ENCODE measurements around the gene MACIR. TPM values are rescaled to one million over a fixed set of nuclear protein-coding genes. Genes with fewer than 3 reads are reported as not detected.

The MACIR gene
- total RNA-seq, 2 experiments from 2014 or later: 6.3 to 7.4 TPM

DNA sequence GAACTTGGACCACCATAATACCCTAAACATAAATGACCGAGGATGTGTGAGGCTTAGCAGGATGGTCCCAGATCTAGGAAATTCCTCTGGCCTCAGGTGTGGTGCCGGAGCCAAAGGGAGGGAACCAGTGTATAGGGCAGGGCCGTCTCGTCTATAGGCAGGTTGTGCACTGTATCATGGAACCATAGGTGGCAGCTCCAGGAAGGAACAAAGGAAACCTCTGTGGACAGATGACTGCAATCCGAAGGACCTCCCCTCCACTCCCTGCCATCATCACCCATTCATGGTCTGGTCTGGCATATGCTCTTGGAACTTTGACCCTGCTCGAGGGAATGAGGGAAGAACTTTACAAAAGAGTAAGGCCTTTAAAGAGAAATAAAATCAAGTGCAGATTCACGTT lies 2.9 kb upstream of the MACIR start:
- Mint-ChIP-seq H3K27me3 (peaks cover 20% of the 10 kb centered on the region), H3K27ac (no peak overlapping the region), H3K4me3 (no peak overlapping the region), H3K4me1 (peaks cover 12% of the 10 kb centered on the region), H3K36me3 (ENCODE audit: low read depth) (no peaks in the 10 kb centered on the region), H3K9me3 (no peaks in the 10 kb centered on the region)
- POLR2A ChIA-PET: no interaction called here
- CTCF ChIA-PET: interaction anchor here (1.5 kb wide), 1 partner anchor 23 kb away, joined by 5 read pairs; no protein-coding TSS in a partner anchor
- DNase-seq: no peak

DNA sequence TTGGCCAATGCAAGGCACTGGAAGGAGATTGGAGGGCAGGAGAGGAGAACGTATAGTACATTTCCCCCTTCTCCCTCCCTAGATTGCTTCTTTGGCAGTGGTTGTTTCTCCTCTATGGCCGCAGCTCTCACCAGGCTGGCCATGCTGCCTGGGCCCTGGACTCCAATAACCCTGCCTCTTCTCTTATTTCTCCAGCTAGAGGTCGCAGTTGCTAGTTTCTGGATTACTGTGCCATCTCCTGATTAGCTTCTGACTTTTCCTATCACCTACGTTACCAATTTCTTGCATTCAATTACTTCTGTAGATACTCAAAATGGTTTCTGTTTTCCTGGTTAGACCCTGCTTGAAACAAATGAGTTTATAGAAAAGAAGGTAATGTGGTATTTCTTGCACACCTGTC lies 2.4 kb upstream of the MACIR start:
- H3K27me3 Mint-ChIP-seq: peaks cover 15% of the 10 kb centered on the region

DNA sequence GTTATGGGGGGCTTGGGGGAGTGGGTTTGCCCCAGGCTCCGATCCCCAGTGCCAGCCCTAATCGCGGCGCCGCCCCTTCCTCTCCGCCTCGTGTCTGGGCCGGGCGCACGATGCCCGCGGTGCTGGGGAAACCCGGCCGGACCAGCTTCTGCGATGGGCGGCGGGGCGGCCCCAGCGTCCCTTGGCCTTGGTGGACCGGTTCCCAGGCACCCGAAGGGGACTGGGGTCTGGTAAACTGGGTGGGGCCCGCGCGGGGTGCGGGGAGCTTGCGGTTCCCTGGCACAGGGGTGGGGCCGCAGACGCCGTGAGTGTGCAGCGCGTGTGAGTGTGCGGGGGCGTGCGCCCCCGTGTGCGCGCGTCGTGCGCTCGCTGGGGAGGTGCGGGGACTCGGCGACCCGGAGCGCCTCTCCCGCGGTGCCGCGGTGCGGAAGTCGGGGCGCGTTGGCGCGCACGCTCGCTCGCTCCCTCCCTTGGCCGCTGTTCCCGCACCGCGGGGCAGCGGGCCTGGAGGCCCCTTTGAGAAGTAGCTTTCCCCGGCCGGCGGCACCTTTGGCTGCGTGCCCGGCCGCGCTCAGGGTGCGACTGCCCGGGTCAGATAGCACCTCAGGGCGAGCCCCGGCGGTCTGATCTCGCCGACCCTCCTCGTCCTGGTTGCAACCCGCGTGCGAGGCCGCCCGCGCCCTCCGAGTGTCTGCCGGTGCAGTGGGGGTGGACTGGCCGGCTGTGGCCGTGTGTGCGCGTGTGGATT lies 568 bp downstream of the MACIR start:
- peak overlapping the region; percentile 75 for H3K4me3 Mint-ChIP-seq
- peak overlapping the region; percentile 56 for H3K27ac Mint-ChIP-seq
- ChIA-PET POLR2A (interaction anchor here (1.0 to 2.8 kb wide), 12 partner anchors 9 to 507 kb away, joined by 3 to 33 read pairs (median 5); partner anchors contain the start of genes GIN1 and PPIP5K2), CTCF (interaction anchor here (0.7 to 2.7 kb wide), 9 partner anchors 9 to 222 kb away, joined by 3 to 19 read pairs (median 4); partner anchors contain the start of genes GIN1 and PPIP5K2)
- H3K27me3 Mint-ChIP-seq: peaks cover 9% of the 10 kb centered on the region
- DNase-seq: peak; percentile 69
- H3K9me3 Mint-ChIP-seq: no peaks in the 10 kb centered on the region
- H3K4me1 Mint-ChIP-seq: peaks cover 27% of the 10 kb centered on the region
- H3K36me3 Mint-ChIP-seq (ENCODE audit: low read depth): peaks cover 2% of the 10 kb centered on the region

More for the DNA sequence above, 2.4 kb upstream of the MACIR start:
- Mint-ChIP-seq H3K9me3 (no peaks in the 10 kb centered on the region), H3K4me1 (peaks cover 17% of the 10 kb centered on the region), H3K36me3 (ENCODE audit: low read depth) (peaks cover 2% of the 10 kb centered on the region), H3K4me3 (no peak overlapping the region), H3K27ac (no peak overlapping the region)
- DNase-seq: no peak
- ChIA-PET POLR2A (no interaction called here), CTCF (interaction anchor here (0.9 to 1.5 kb wide), 2 partner anchors 16 to 23 kb away, joined by 3 to 5 read pairs; no protein-coding TSS in a partner anchor)

DNA sequence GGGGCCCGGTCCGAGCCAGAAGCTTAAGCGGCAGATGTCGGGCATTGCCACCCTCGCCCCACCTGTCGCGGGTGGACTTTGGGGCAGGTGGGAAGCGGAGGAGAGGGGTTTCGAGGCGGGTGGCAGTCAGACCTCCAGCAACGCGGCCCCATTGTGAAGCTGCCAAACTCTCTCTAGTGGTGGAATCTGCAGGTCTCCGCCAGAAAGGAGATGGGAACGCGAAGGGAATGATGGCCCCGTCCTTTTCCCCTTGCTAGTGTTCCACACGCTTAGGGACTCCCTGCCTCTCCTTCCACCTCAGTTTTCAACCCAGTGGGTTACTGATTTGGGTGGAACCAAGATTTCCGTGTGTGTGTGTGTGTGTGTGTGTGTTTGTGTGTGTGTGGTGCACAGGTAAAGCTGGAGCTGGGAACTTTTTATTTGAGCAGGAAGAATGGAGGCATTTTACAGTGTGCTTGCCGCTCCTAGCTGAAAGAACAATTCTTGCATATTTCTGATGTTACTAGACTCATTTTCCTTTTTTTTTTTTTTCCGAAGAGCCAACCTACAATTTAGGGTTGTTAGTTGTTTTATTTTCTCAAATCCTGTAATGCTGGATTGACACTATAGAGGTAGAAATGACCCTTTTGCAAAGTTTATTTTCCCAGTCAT lies 1.3 kb downstream of the MACIR start:
- Mint-ChIP-seq H3K4me3 (peak overlapping the region; percentile 75), H3K4me1 (peaks cover 27% of the 10 kb centered on the region), H3K36me3 (ENCODE audit: low read depth) (peaks cover 2% of the 10 kb centered on the region), H3K27me3 (peaks cover 9% of the 10 kb centered on the region), H3K27ac (peak overlapping the region; percentile 56), H3K9me3 (no peaks in the 10 kb centered on the region)
- ChIA-PET POLR2A (interaction anchor here (1.0 to 2.8 kb wide), 11 partner anchors 9 to 507 kb away, joined by 3 to 33 read pairs (median 5); partner anchors contain the start of genes GIN1 and PPIP5K2), CTCF (interaction anchor here (1.0 to 2.7 kb wide), 2 partner anchors 36 to 98 kb away, joined by 3 to 19 read pairs; no protein-coding TSS in a partner anchor)
- peak; percentile 18 for DNase-seq

DNA sequence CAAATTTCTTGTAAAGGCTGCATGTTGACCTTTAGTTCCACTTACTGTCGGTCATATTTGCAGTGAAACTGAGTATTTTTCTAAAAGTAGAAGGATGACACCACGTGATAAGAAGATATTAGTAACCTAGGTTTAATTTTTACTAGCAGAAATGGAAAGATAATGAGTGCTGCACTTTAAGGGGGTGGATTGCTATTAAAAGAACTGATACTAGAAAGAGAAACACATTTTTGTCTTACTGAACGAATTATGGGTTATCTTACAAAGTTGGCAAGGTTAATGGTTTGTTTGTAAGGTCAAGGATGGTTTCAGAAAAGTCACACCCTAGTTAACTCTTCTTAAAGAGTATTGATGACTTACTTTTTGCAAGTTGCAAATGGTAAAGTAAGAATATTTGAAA lies 2.4 kb downstream of the MACIR start:
- ChIA-PET POLR2A (interaction anchor here (1.4 kb wide), 1 partner anchor 141 kb away, joined by 4 read pairs; the partner anchor contains the start of genes GIN1 and PPIP5K2), CTCF (interaction anchor here (1.3 kb wide), 1 partner anchor 17 kb away, joined by 3 read pairs; no protein-coding TSS in a partner anchor)
- no peaks in the 10 kb centered on the region for H3K9me3 Mint-ChIP-seq
- H3K4me1 Mint-ChIP-seq: peaks cover 27% of the 10 kb centered on the region
- peaks cover 2% of the 10 kb centered on the region for H3K36me3 Mint-ChIP-seq (ENCODE audit: low read depth)
- no peak for DNase-seq
- peaks cover 9% of the 10 kb centered on the region for H3K27me3 Mint-ChIP-seq
- H3K27ac Mint-ChIP-seq: no peak overlapping the region
- no peak overlapping the region for H3K4me3 Mint-ChIP-seq

DNA sequence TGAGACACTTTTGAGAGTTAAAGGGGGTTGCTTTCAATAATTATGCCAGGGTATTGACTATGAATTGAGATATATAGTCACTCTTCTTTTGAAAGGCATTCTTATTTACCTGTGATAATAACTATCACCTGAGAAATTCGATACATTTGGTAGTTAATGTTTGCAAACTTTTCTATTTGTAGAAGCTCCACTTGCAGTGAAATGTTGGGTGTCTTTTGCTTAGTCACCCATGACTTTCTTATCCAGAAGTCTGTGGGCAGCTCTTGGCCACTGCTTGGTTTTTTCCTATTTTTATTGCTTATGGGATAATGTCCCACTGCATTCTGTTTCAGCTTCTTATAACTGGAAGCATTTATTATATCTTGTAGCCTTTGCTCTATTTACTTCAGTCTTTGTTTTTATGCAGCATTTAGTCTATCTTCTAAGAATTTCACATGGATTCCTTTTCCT lies 3.9 kb downstream of the MACIR start:
- Mint-ChIP-seq H3K27me3 (peaks cover 5% of the 10 kb centered on the region), H3K36me3 (ENCODE audit: low read depth) (peaks cover 4% of the 10 kb centered on the region), H3K4me3 (no peak overlapping the region), H3K4me1 (peaks cover 27% of the 10 kb centered on the region), H3K27ac (no peak overlapping the region), H3K9me3 (no peaks in the 10 kb centered on the region)
- POLR2A ChIA-PET: interaction anchor here (2.6 kb wide), 1 partner anchor 143 kb away, joined by 6 read pairs; the partner anchor contains the start of genes GIN1 and PPIP5K2
- CTCF ChIA-PET: interaction anchor here (1.3 kb wide), 1 partner anchor 16 kb away, joined by 3 read pairs; no protein-coding TSS in a partner anchor
- DNase-seq: no peak

DNA sequence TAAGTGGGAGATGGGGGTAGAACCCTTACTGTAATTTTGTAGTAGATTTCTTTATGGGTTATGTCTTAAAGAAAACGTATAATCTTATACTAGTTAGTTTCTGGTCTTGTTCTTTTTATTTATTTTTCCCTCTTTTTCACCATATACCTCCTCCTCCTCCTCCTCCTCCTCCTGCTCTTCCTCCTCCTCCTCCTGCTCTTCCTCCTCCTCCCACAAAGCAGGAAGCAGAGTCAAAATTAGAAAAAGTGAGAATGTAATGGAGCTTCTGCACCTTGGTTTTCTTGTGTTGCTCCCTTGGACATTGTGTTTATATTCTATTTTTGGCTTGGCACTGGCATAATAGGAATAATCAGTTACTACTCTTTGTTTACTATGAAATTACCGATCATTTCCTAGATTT lies 4.5 kb downstream of the MACIR start:
- H3K4me3 Mint-ChIP-seq: no peak overlapping the region
- H3K36me3 Mint-ChIP-seq (ENCODE audit: low read depth): peaks cover 8% of the 10 kb centered on the region
- CTCF ChIA-PET: no interaction called here

DNA sequence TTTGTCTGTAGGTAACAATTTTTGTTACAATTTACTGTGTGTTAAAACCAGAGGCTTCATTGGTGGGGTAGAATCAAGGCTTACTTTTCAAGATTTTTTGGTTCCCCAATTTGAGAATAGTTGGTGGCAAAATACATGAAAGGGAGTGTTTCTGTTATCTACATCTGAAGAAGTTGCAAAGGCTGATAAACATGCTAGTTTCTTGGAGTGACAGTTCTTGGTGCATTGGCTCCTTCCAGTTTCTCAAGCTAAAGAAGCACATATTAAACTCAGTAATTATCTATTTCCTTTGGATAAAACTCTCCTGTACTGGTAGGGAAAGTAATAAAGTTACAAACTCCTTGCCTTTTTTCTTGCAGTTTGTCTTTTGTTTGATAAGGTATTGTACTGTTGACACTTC lies 5.9 kb downstream of the MACIR start:
- Mint-ChIP-seq H3K9me3 (no peaks in the 10 kb centered on the region), H3K27me3 (peaks cover 5% of the 10 kb centered on the region), H3K36me3 (ENCODE audit: low read depth) (peaks cover 8% of the 10 kb centered on the region), H3K27ac (no peak overlapping the region), H3K4me1 (peaks cover 23% of the 10 kb centered on the region), H3K4me3 (no peak overlapping the region)
- CTCF ChIA-PET: no interaction called here
- no peak for DNase-seq
- POLR2A ChIA-PET: interaction anchor here (2.6 kb wide), 1 partner anchor 145 kb away, joined by 6 read pairs; the partner anchor contains the start of genes GIN1 and PPIP5K2

More for the DNA sequence above, 4.5 kb downstream of the MACIR start:
- H3K27me3 Mint-ChIP-seq: peaks cover 5% of the 10 kb centered on the region
- peaks cover 25% of the 10 kb centered on the region for H3K4me1 Mint-ChIP-seq
- no peak overlapping the region for H3K27ac Mint-ChIP-seq
- H3K9me3 Mint-ChIP-seq: no peaks in the 10 kb centered on the region
- no peak for DNase-seq
- POLR2A ChIA-PET: interaction anchor here (0.9 to 2.6 kb wide), 2 partner anchors 143 to 190 kb away, joined by 3 to 6 read pairs; partner anchors contain the start of genes GIN1 and PPIP5K2

DNA sequence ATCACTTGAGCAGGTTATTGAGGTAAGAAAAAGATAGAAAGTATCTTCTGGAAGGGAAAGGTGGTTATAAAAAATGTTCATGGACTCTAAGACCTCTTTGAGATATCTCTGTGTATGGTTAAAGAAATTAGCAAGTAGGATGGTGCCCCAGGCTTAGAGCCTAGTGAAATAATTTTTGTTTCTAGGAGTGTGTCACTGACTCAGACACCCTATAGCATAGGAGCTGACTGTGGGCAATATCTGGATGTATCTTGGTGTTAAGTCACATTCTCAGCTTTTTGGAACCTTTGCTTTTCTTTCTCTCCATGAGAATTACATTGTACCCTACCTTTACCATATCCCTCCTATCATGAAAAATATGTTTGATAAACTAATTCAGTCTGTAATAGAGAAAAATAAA lies 12.0 kb downstream of the MACIR start:
- H3K27me3 Mint-ChIP-seq: no peaks in the 10 kb centered on the region
- H3K4me3 Mint-ChIP-seq: no peak overlapping the region
- ChIA-PET CTCF (no interaction called here), POLR2A (interaction anchor here (0.5 kb wide), 1 partner anchor 9 kb away, joined by 3 read pairs; no protein-coding TSS in a partner anchor)
- no peak for DNase-seq
- peaks cover 27% of the 10 kb centered on the region for H3K4me1 Mint-ChIP-seq
- peaks cover 11% of the 10 kb centered on the region for H3K36me3 Mint-ChIP-seq (ENCODE audit: low read depth)
- no peaks in the 10 kb centered on the region for H3K9me3 Mint-ChIP-seq
- H3K27ac Mint-ChIP-seq: no peak overlapping the region

DNA sequence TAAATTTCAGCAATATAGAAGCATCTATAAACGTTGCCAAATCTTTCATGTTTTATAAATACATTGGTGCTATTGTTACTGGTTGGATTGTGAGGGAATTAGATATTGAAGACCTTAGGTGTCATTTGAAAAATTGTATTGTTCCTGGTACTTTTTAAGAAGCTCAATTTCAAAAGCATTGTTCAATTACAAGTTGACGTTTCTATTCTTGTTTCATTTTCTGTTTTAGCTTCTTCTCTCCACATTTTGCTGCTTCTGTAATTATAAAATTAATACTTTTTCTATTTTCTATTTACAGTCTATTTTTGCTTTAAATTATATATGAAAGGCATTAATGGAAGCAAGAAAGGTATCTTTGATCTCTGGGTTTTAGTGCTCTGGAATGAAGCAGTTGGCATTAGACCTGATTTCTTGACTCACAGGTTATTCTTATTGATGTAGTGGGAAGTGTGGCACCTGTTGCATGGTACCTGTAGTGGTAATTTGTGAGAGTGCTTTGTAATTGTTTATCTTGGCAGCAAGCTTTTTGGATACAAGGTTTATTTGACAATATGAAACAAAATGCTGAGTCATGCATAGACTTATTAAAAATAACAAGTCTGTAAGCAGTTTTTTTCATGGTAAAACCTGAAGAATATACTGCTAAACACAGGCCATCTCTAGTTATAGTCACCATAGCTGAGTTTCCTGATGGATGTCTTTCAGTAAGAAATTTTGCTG lies 13.2 kb downstream of the MACIR start:
- DNase-seq: no peak
- Mint-ChIP-seq H3K4me3 (peak overlapping the region; percentile 39), H3K27me3 (no peaks in the 10 kb centered on the region)

DNA sequence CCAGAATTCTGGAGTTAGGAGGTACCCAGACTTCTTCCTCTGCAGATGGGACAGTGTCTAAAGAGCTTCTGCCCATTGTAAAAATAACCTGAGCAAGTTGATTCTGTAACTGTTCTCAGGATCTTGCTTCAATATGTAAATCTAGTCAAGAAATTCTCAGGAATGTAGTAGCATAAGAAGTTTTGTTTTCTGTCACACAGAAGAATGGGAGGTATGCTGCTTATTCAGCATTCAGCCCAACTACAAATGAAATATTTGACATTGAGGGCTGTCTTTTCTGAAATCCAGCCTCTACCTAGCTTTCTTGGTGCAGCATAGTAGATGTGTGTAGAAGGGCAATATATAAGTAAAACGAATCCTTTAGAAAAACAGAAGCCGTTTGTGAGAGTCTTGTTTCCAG lies 13.8 kb downstream of the MACIR start:
- Mint-ChIP-seq H3K9me3 (no peaks in the 10 kb centered on the region), H3K27ac (no peak overlapping the region), H3K27me3 (no peaks in the 10 kb centered on the region), H3K4me3 (no peak overlapping the region), H3K36me3 (ENCODE audit: low read depth) (peaks cover 19% of the 10 kb centered on the region), H3K4me1 (peaks cover 27% of the 10 kb centered on the region)
- POLR2A ChIA-PET: interaction anchor here (0.6 to 2.3 kb wide), 2 partner anchors 13 to 406 kb away, joined by 3 to 13 read pairs; partner anchors contain the start of gene MACIR
- CTCF ChIA-PET: interaction anchor here (0.8 to 1.5 kb wide), 3 partner anchors 16 to 57 kb away, joined by 3 to 6 read pairs (median 3); no protein-coding TSS in a partner anchor
- no peak for DNase-seq

More for the DNA sequence above, 13.2 kb downstream of the MACIR start:
- ChIA-PET POLR2A (interaction anchor here (0.6 to 2.3 kb wide), 2 partner anchors 12 to 405 kb away, joined by 3 to 13 read pairs; partner anchors contain the start of gene MACIR), CTCF (interaction anchor here (1.3 to 1.5 kb wide), 2 partner anchors 15 to 48 kb away, joined by 3 to 6 read pairs; no protein-coding TSS in a partner anchor)
- Mint-ChIP-seq H3K4me1 (peaks cover 27% of the 10 kb centered on the region), H3K27ac (peak overlapping the region; percentile 18), H3K36me3 (ENCODE audit: low read depth) (peaks cover 20% of the 10 kb centered on the region), H3K9me3 (no peaks in the 10 kb centered on the region)

DNA sequence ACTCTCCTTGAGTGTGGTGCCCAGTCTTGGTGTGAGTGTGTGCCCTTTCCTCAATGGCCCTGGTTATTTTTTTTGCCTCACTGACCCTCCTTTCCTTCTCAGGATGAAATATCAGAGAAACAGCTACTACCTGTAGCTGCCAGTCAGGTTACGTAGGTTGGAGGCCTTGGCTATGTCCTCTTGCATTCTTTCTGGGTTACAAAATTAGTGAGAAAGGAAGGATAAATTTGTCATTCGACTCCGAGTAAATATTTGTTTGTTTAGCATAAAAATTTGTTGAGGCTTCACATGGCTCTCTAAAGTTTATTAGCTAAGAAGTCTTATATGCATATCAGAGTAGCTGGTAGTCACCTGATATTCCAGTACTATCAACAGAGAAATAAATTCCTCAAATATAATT lies 15.4 kb downstream of the MACIR start:
- Mint-ChIP-seq H3K27me3 (no peaks in the 10 kb centered on the region), H3K4me1 (peaks cover 27% of the 10 kb centered on the region), H3K4me3 (no peak overlapping the region), H3K9me3 (no peaks in the 10 kb centered on the region), H3K27ac (no peak overlapping the region), H3K36me3 (ENCODE audit: low read depth) (peaks cover 15% of the 10 kb centered on the region)
- ChIA-PET POLR2A (interaction anchor here (0.9 to 1.3 kb wide), 3 partner anchors 14 to 154 kb away, joined by 3 to 5 read pairs (median 3); partner anchors contain the start of genes MACIR and PPIP5K2), CTCF (no interaction called here)
- DNase-seq: no peak

Measured in activated CD4-positive, alpha-beta memory T cell treated with anti-CD3 and anti-CD28 coated beads, Interleukin-2, amount 10 ng/mL, durations not matched to agents 7 days and 5 days (primary cell).